Thoracic aorta (tissue), 2 donors: ENCODE measurements around the gene NIT1. TPM values are rescaled to one million over a fixed set of nuclear protein-coding genes. Genes with fewer than 3 reads are reported as not detected.

Source experiments
- ATAC-seq: fragments of 150-250 bp; one replicate; pipeline ENCODE4 v1.8.0; 2017; ENCODE audit warnings: low read depth; ENCODE audit not compliant: insufficient number of reproducible peaks, low FRiP score
- DNase-seq: peaks from one replicate; pipeline ENCODE4 v3.0.0-alpha.2; 2020; ENCODE audit warnings: low spot score
- H3K27ac ChIP-seq, 2 donors: fragments of 200-600 bp; sonication (generic); 1 replicate in 1 of 2; 2 replicates in 1 of 2; pipeline ENCODE4 v1.5.1; 2016; ENCODE audit warnings: mild to moderate bottlenecking in 2 of 2, moderate library complexity in 2 of 2
- H3K27me3 ChIP-seq: fragments of 200-600 bp; sonication (generic); replicated peaks from 2 replicates; pipeline ENCODE4 v1.6.0; 2016; ENCODE audit warnings: mild to moderate bottlenecking; ENCODE audit not compliant: insufficient read depth
- H3K36me3 ChIP-seq: fragments of 200-600 bp; sonication (generic); one replicate; pipeline ENCODE4 v1.5.1; 2016
- H3K4me1 ChIP-seq, 2 donors: fragments of 200-600 bp; sonication (generic); 1 replicate in 1 of 2; 2 replicates in 1 of 2; pipeline versions ENCODE4 v1.5.1 to v1.6.0; 2016; ENCODE audit warnings: low read depth in 2 of 2, mild to moderate bottlenecking in 1 of 2; ENCODE audit not compliant: control insufficient read depth in 1 of 2
- H3K4me3 ChIP-seq: fragments of 200-600 bp; sonication (generic); 2 replicates; pipeline ENCODE4 v1.5.1; 2016; ENCODE audit warnings: mild to moderate bottlenecking
- H3K9me3 ChIP-seq: fragments of 200-600 bp; sonication (generic); 2 replicates; pipeline ENCODE4 v1.5.1; 2016
- CTCF ChIP-seq: fragments of 200-600 bp; sonication (generic); IDR thresholded peaks from one replicate; pipeline ENCODE4 v1.5.1; 2019; ENCODE audit warnings: antibody characterized with exemption
- total RNA-seq, 2 donors: library from RNA; depleted of rRNA; stranded (reverse); fragments of >200 nt; gene quantifications; one replicate each; pipeline versions ENCODE4 v1.1.0 to v1.2.3, GENCODE V29; 2016

The NIT1 gene
- total RNA-seq, 2 donors from 2014 or later, result 25.3 to 42.1 TPM

DNA sequence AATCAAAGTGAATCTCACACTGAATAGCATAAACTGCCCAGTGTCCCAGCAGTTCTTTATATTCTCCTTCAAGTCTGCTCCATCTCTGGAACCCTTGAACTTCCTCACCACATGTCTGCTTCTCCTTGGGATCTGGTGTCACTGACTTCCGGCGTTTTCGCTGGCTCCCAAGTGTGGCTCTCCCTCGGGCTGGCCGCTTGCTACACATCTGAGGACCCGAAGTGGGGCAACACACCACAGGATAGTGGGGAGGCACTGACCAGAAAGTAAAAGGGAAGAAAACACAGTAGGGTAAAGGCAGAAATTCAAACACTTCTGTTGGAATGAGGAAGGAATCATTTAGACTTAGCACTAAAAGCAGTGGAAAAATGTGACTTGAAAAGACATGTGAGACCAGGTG lies 5.1 kb downstream of the NIT1 start:
- Histone ChIP-seq H3K27ac (no peak overlapping the region), H3K36me3 (peaks cover 38% of the 10 kb centered on the region), H3K27me3 (no peaks in the 10 kb centered on the region), H3K4me1 (peaks cover 7 to 31% of the 10 kb centered on the region in 2 donors), H3K9me3 (no peaks in the 10 kb centered on the region), H3K4me3 (no peak overlapping the region)
- ATAC-seq (no peak), DNase-seq (no peak)
- TF ChIP-seq CTCF, result no peak

DNA sequence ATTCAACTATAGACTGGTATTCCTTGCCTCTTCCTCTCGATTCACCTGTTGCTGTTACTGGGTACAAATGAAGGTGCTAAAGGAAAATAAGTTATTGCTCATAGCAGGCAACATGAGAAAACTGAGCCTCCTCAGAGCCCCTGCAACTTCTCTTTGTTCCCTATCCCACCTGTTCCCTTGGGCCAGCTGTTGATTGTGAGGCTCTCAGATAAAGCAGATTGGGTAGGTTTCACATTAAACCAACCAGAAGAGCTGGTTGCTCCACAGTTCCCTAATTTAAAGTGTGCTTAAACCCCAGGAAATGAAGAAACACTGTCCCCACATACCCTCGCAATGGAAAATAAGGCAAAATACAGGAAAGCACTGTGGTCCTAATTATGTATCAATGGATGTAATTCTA lies 9.7 kb downstream of the NIT1 start:
- no peak for TF ChIP-seq CTCF
- no peak for ATAC-seq
- no peaks in the 10 kb centered on the region for H3K27me3 ChIP-seq
- no peaks in the 10 kb centered on the region for H3K9me3 ChIP-seq
- peaks cover 31% of the 10 kb centered on the region for H3K36me3 ChIP-seq
- H3K4me1 ChIP-seq, result peaks cover 9 to 42% of the 10 kb centered on the region in 2 donors
- no peak overlapping the region for H3K27ac ChIP-seq
- no peak for DNase-seq
- no peak overlapping the region for H3K4me3 ChIP-seq

- Histone ChIP-seq H3K9me3 (no peaks in the 10 kb centered on the region), H3K36me3 (peaks cover 23% of the 10 kb centered on the region), H3K4me3 (no peak overlapping the region), H3K27me3 (no peaks in the 10 kb centered on the region), H3K4me1 (peaks cover 13 to 47% of the 10 kb centered on the region in 2 donors), H3K27ac (no peak overlapping the region)
- ATAC-seq (no peak), DNase-seq (no peak)
- no peak for TF ChIP-seq CTCF
These were observed 10.9 kb downstream of the NIT1 start for GRCh38 chr1:161128591-161129420.

GRCh38 chr1:161130266-161130665 lies 12.4 kb downstream of the NIT1 start:
- Histone ChIP-seq H3K27ac (no peak overlapping the region), H3K9me3 (no peaks in the 10 kb centered on the region), H3K27me3 (no peaks in the 10 kb centered on the region), H3K36me3 (peaks cover 14% of the 10 kb centered on the region), H3K4me1 (peaks cover 15 to 53% of the 10 kb centered on the region in 2 donors), H3K4me3 (no peak overlapping the region)
- no peak for TF ChIP-seq CTCF
- no peak for DNase-seq
- ATAC-seq, result no peak

DNA sequence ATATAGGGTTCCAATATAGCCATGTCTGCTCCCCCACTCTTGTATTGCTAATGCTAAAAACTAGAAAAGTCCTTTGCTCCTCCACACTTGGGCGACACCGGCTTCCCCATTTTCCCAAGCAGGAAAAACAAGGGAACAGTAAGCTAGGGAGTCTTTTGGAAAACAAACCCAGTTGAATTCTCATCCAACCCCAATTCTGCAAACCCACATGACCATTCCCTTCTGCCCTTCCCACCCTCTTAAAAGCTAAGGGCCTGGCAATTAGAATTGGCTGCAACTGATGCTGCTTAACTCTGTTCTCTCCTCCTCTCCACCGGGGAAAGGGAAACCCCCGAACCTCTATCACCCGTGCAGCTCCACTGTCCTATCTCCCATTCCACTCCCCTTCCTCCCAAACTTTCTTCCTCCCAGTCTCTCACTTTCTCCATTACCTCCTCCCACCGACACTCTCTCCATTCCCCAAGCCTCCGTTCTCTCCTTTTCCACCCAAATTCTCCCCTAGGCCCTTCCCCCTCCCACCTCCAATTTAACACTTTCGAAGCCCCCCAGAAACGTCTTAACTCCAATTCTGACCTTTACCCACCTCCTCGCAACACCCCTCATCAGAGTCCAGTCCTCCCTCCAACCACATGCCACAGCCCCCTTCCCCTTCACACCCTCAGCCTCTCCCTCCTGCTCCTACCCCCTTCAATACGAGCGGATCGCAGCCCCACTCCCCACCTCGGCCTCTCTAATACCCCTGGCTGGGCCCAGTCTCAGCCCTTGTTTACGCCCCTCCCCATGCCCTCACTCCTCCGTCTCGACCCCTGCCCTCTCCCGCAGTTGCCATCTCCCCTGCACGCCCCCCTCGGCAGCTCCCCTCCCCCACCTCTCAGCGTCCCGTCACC lies 13.9 kb downstream of the NIT1 start:
- TF ChIP-seq CTCF, result no peak
- Histone ChIP-seq H3K27ac (peak overlapping the region; percentile 96 to 98), H3K27me3 (no peaks in the 10 kb centered on the region), H3K4me1 (peaks cover 15 to 53% of the 10 kb centered on the region in 2 donors), H3K9me3 (no peaks in the 10 kb centered on the region), H3K4me3 (peak overlapping the region; percentile 81), H3K36me3 (peaks cover 14% of the 10 kb centered on the region)
- DNase-seq, result no peak
- ATAC-seq, result no peak
